NCI-H128 (cell line): ENCODE results near the gene UBE2E2.

Experiments used
- DNase-seq: peaks from one replicate; lab custom pipeline; 2025; ENCODE audit not compliant: unreplicated experiment; lab: John Stamatoyannopoulos, UW

The UBE2E2 gene

DNA sequence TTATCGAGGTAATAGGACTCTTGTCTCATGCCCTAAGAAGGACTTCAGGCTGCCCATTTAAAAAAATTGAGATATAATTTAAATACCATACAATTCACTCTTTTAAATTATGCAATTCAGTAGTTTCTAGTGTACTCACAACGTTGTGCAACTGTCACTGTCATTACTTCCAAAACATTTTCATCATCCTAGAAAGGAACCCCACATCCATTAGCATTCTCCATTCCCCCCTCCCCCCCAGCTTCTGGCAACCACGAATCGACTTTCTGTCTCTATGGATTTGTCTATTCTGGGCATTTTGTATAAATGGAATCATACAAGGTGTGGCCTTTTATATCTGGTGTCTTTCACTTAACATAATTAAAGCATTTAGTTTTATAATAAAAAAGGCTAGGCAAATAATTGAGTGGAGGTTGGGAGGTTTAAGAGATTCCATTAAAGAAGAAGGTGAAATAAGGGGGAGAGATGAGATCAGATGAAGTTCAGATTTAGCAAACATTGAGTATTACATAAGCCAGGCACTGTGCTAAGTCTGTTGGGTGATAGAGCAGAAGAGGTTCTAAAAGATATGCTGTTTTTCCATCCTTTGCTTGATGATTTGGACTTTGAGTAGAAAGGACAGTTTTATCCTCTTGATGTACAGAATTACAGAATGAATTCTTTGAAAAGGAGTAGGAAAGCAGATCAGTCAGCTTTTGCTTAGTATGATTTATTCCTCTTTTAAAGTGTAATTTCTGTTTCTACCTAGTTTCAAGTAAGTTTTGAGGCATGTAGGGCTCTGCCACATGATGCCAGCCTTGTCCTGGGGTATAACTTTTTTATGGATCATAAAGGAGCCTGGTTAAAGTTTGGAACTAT, 36.3 kb downstream of the UBE2E2 start:
- no peak for DNase-seq

GRCh38 chr3:23240171-23240785, 37.2 kb downstream of the UBE2E2 start:
- DNase-seq = no peak

DNA sequence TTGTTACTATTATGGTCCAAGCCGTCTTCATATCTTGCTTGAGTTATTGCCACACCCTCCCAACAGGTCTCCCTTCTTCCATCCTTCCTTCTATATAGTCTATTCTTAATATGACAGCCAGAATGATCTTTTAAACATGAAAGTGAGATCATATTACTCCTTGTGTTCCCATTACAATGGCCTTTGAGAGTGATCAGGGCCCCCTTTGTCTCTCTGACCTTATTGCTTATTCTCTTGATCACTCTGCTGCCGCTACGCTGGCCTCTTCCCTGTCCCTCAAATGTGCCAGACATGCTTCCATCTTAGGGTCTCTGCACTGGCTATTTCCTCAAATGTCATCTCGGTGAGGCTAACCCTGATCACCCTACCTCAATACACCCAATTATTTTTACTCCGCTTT, 38.1 kb downstream of the UBE2E2 start:
- no peak for DNase-seq

DNA sequence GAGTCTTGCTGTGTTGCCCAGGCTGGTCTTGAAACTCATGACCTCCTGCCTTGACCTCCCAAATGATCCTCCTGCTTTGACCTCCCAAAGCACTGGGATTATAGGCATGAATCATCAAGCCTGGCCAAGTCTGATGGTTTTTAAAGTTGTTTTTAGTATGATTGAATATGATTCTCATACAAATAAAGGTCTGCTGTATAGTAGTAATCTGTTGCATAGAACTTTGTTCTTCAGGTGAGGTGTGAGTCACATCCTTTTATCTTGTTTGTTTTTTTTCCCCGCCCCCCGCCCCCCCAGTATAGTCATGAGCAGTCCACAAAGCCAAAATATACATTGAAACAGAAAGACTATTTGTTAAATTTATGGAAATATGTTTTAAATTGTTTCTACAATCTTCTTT, 39.0 kb downstream of the UBE2E2 start:
- DNase-seq = no peak

DNA sequence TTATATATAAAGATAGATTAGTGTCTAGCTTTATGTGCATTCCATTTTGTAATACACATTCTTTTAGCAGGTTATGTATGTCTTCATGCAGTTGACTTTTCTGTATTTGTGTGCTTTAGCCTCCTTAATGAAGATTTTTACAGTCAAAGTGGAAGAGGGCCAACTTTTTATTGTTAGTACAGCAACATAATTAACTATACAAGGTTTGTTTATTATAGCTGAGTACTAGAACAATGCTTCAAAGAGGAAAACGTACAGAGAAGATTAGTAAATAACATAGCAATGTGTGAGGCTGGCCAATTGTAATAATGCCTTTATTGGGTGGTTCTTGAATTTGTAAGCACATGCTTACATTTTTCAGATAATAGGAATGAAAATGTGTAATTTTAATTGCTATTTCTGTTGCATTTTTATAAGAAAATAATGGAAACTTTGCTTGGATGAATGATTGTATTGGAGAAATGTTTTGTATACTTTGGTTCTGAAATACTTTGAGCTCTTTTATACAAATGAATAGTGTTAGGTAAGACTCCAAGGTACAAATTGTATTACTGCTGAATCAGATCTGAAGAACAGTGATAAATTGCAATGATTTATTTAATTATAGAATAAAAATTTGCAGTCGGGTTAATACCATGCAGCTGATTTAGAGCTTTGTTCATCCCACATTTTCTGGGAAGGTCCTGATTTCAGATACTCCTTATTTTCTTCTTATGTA, 41.4 kb downstream of the UBE2E2 start:
- DNase-seq = no peak

DNA sequence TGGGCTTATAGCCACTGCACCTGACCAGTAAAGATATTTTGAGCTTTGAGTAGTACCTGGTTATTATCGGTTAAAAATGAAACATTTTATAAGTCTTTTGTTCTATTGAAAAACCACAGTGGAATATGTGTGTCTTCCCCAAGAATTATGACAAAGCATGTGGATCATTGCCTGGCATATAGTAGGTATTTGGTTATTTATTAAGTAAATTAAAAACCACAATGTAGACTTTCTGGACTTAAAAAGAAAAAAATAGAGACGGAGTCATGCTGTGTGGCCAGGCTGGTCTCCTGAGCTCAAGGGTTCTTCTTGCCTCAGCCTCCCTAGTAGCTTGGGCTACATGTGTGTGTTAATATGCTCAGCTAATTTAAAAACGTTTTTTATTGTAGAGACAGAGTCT, 43.5 kb downstream of the UBE2E2 start:
- no peak for DNase-seq

DNA sequence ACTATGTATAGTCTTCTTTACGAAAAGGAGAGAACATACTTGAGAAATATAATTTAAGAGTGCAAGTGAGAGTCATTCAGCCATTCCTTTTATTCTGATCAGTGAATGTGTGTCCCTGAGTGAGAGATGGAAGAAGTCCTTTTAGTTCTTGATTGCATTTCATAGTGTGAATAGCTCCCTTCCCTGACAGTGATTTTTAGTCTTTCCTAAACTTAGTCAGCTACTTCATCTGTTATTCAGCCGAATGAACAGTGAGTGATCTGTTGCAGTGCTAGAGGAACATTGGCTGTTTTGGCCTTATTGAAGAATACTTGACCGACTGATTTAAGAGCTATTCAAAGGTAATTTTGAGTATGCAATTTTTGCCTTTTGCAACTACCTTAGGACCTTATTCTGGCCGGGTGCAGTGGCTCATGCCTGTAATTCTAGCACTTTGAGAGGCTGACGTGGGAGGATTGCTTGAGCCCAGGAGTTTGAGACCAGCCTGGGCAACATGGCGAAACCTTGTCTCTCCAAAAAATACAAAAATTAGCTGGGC, 45.5 kb downstream of the UBE2E2 start:
- no peak for DNase-seq

- DNase-seq = no peak
These were observed 46.8 kb downstream of the UBE2E2 start for GRCh38 chr3:23249961-23250360.

DNA sequence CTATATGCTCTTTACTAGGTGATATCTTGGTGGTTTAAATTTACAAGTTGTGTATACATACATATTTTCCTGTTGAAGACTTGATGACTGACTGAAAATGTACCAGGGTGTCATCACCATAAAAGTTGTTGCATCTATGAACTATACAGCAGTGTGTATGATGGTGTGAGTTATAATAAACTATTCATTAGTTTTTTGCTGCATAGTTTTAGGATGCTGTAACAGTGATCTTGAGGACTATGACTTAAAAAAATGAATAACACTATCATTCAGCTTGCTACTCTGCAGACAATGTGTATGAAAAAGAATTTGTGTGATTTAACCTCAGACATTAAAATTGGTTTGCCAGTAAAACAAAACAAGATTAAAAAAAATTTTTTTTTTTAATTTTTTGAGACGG, 49.0 kb downstream of the UBE2E2 start:
- DNase-seq = no peak

DNA sequence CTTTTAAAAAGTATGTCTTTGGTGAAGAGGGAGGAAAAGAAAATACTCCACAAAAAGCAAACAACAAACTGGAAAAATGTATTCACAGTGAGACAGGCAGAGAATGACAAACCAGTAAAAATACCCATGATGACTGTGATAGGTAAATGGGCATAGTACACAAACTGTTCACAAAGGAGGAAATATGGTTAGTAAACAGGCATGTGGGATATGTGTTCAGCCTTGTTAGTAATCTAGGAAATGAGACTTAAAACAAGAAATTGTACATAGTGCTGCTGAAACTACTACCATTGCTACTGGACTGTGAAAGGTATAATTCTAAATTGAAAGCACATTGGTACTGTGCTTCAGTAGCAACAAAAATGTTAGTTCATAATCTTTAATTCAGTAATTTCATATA, 50.1 kb downstream of the UBE2E2 start:
- no peak for DNase-seq

DNA sequence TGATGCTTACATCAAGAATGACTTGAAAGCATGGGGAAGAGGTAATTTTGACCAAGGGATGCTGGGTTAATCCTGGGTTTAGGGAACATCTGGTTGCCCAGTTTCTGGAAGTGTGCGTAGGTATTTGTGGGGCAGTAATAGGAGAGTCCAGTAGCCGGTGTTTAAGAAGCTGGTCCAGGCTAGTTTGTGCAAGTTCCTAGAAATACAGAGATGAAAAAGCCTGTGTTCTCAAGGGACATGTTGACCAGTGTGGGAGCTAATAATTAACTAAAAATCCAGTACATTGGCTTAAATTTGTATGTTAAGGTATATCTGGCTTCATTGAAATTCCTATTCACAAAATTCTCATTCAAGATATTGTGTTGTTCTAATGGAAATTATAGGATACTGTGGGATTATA, 51.2 kb downstream of the UBE2E2 start:
- DNase-seq = no peak

DNA sequence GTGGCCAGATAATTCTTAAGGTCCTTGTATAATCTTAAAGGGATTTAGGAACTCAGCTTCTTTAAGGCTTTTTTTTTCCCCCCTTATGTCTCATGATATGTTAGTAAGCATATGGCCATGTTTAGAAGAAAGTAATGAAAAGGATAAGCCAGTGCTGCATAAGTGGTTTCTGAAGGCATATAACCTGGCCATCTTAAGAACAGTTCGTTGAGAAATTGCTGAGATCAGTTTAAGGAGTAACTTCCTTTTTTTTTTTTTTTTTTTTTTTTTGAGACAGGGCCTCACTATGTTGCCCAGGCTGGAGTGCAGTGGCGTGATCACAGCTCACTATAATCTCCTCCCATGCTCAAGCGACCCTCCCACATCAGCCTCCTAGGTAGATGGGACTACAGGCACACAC, 51.7 kb downstream of the UBE2E2 start:
- no peak for DNase-seq

GRCh38 chr3:23256741-23257435, 53.8 kb downstream of the UBE2E2 start:
- DNase-seq = no peak

DNA sequence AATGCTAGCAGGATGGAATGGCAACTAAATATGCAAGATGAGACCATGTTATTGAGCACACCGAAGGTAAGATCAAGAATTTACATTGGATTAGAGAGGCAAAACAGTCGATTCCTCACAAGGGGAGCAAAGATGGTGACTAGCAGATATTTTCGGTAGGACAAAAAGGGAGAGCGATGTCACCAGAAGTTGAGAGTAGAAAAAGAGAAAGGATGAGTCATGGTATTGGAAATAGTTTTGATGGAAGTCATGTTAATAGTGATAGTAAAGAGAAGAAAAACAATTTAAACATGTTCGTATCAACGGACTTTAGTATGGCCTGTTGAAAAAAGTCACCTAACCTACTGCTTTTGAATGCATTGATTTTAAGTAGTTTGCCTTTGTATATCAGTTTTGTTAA, 55.0 kb downstream of the UBE2E2 start:
- no peak for DNase-seq

GRCh38 chr3:23259515-23259914, 56.4 kb downstream of the UBE2E2 start:
- no peak for DNase-seq

DNA sequence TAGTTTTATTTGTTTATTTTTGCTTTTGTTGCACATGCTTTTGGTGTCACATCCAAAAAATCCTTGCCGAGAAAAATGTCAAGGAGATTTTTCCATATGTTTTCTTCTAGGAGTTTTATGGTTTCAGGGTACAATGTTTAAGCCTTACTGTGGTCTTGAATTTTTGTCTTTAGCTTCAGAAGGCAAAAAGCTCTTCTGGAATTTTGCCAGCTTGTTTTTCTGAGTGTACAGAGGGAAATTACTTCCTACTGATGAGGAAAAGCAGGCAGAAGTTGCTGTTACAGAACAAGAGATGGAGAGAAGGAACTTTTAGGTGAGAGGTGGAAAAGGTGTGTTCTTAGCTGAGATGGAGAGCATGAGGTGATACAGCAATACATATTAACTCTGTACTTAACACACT, 59.6 kb downstream of the UBE2E2 start:
- no peak for DNase-seq

- no peak for DNase-seq
These were observed 60.7 kb downstream of the UBE2E2 start for GRCh38 chr3:23263796-23264195.

DNA sequence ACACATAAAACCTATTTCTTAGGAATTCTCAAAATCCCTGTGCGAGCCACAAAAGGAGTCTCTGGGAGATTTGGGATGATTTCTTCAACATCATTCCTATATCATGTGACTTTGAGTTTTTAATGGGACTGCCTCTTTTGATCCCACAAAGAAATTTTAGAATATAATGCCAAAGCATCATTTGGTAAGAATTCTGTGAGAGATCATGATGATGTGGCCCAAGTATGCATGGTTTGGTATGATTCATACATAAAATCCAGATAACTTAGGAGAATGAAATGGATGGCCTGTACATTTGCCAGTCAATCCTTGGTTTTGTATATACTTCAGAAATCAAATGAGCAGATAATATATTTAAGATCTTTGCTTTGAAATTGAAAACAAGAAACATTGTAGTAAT, 61.3 kb downstream of the UBE2E2 start:
- DNase-seq = no peak

DNA sequence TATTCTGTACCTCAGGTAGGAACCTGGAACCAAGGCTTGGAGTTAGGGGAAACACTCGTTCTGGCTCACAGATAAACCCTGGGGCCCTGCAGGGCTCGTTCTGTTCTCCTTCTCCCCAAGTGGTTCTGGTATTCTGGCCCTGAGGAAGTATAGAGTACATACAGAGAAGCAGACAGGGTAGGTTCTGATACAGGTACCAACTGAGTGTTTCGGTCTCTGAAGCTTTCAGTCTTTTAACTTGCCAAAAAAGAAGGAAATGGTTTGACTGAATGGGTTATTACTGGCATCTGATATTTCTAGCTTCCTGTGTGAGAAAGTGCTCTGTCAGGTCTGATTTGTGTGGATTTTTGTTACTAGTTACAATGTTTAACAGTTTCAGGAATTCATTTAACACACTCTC, 67.3 kb downstream of the UBE2E2 start:
- DNase-seq = no peak

- DNase-seq = no peak
These were observed 69.0 kb downstream of the UBE2E2 start for GRCh38 chr3:23271876-23272741.
